Spleen (tissue), 7 donors: ENCODE results near the gene NFRKB.

ENCODE experiments used
- CTCF ChIP-seq, 11 experiments: fragments of 200-600 bp in 7 of 11; fragments of 450-650 bp in 4 of 11; sonication (generic) in 4 of 11; IDR thresholded peaks in 8 of 11; conservative IDR thresholded peaks in 3 of 11; 1 replicate in 7 of 11; 2 replicates in 4 of 11; pipeline versions ENCODE4 v1.4.0 to v1.8.0; 2016 to 2021; ENCODE audit warnings: antibody characterized with exemption in 11 of 11, inconsistent platforms in 4 of 11, mild to moderate bottlenecking in 1 of 11
- POLR2A ChIP-seq, 3 donors: fragments of 450-650 bp; IDR thresholded peaks; one replicate each; pipeline ENCODE4 v1.5.1; 2017; ENCODE audit warnings: antibody characterized with exemption in 3 of 3, mild to moderate bottlenecking in 1 of 3
- POLR2AphosphoS5 ChIP-seq, 3 donors: sonication (generic); formaldehyde crosslinking; IDR thresholded peaks; one replicate each; pipeline ENCODE4 v1.5.1; 2017; ENCODE audit warnings: antibody characterized with exemption in 3 of 3
- donor health status: DM: no; HTN: no; CAD: no; lungs with moderate emphysema.
- donor health status: DM: no; HTN: no; CAD: no.
- donor health status: DM: no; HTN: no; CAD: no.

GRCh38 chr11:129935723-129936122, 40.3 kb upstream of the NFRKB start:
- no peak for TF ChIP-seq CTCF (IDR thresholded peaks at IDR 0.05 in 8 of 11, conservative IDR thresholded peaks at IDR 0.05 in 3 of 11)
- TF ChIP-seq POLR2A (IDR thresholded peaks at IDR 0.05): no peak
- no peak for TF ChIP-seq POLR2AphosphoS5 (IDR thresholded peaks at IDR 0.05)
